ENCODE measurements around the gene KCNC2. TPM values are rescaled to one million over a fixed set of nuclear protein-coding genes. Genes with fewer than 3 reads are reported as not detected.

Gene KCNC2
- polyA plus RNA-seq, 3 donors: not detected

DNA sequence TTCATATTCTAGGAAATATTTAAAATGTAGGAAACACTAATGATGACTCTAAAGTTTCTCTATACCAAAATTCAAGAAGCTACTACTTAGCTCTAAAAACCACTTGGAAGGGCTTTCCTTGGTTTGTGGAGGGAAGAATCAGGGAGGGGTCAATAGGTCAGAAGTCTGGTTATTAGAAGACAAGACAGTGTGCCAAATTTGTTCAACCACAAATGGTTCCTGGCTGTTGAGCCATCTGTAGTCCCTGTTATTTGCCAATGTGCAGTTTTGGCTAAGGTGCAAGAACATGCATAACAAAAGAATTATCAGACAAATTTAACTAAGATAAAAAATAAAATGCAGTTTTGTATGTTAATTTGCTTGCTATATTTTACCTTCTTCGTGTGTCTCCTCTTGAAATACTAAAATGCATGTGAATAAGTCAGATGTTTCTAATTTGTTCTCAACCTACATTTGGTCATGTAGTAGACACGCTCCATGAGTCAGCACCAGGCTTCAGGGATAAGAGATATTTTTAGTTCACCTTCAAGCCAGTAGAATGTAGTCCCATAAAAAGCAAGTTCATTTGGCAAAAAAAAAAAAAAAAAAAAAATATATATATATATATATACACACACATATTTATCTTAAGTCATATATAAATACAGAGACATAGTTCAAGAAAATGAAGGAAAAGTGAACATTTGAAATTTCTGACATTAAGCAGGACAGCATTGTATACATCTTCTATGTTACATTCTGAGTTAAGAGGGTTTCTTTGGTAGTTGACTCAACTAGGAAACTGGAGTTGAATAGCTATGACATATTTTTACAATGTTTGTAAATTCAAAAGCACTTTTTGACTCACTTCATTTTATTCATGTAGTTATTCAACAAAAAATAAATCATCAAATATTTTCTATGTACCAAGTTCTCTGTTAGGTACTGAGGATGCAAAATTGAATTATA lies 123.3 kb downstream of the KCNC2 start:
- Histone ChIP-seq H3K9ac (ENCODE audit: insufficient read depth, low read length, poor library complexity, severe bottlenecking) (no peak overlapping the region), H3K4me2 (replicated peaks; ENCODE audit: extremely low read depth, low read length, poor library complexity, severe bottlenecking) (no peak overlapping the region), H3K27me3 (ENCODE audit: control insufficient read depth in 2 of 2, insufficient read depth in 2 of 2, low read length in 2 of 2) (no peaks in the 10 kb centered on the region), H3K36me3 (replicated peaks in 1 of 2; ENCODE audit: control insufficient read depth in 1 of 2, insufficient read depth in 2 of 2, low read length in 2 of 2) (no peaks in the 10 kb centered on the region), H3K4me1 (ENCODE audit: control insufficient read depth in 1 of 2, insufficient read depth in 2 of 2, low read length in 2 of 2) (no peaks in the 10 kb centered on the region), H3K4me3 (replicated peaks in 1 of 3; ENCODE audit: low read depth in 2 of 3, low read length in 3 of 3) (no peak overlapping the region), H3K27ac (ENCODE audit: low read depth in 1 of 2, low read length in 2 of 2) (no peak overlapping the region), H2AFZ (ENCODE audit: insufficient read depth, low read depth, low read length, poor library complexity, severe bottlenecking) (no peak overlapping the region), H3K79me2 (ENCODE audit: insufficient read depth, low read length) (no peaks in the 10 kb centered on the region), H3K9me3 (replicated peaks in 1 of 2; ENCODE audit: control insufficient read depth in 1 of 2, insufficient read depth in 1 of 2, low read length in 2 of 2) (no peaks in the 10 kb centered on the region), H4K20me1 (ENCODE audit: insufficient read depth, low read length) (no peaks in the 10 kb centered on the region)
- WGBS (ENCODE audit: insufficient coverage): no CpG with 5 or more reads among the region's 2 CpGs
- Mint-ChIP-seq H3K27me3 (ENCODE audit: low read depth in 3 of 3) (peaks cover 0 to 2% (median 0%) of the 10 kb centered on the region in 3 donors), H3K4me3 (no peak overlapping the region), H3K4me1 (no peaks in the 10 kb centered on the region), H3K27ac (no peak overlapping the region), H3K36me3 (no peaks in the 10 kb centered on the region), H3K9me3 (no peaks in the 10 kb centered on the region)
- no peak for DNase-seq
- TF ChIP-seq, protein P1, sequence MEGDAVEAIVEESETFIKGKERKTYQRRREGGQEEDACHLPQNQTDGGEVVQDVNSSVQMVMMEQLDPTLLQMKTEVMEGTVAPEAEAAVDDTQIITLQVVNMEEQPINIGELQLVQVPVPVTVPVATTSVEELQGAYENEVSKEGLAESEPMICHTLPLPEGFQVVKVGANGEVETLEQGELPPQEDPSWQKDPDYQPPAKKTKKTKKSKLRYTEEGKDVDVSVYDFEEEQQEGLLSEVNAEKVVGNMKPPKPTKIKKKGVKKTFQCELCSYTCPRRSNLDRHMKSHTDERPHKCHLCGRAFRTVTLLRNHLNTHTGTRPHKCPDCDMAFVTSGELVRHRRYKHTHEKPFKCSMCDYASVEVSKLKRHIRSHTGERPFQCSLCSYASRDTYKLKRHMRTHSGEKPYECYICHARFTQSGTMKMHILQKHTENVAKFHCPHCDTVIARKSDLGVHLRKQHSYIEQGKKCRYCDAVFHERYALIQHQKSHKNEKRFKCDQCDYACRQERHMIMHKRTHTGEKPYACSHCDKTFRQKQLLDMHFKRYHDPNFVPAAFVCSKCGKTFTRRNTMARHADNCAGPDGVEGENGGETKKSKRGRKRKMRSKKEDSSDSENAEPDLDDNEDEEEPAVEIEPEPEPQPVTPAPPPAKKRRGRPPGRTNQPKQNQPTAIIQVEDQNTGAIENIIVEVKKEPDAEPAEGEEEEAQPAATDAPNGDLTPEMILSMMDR (IDR thresholded peaks at IDR 0.05): no peak
- intact Hi-C loops (cut with micrococcal nuclease): no loop called here

DNA sequence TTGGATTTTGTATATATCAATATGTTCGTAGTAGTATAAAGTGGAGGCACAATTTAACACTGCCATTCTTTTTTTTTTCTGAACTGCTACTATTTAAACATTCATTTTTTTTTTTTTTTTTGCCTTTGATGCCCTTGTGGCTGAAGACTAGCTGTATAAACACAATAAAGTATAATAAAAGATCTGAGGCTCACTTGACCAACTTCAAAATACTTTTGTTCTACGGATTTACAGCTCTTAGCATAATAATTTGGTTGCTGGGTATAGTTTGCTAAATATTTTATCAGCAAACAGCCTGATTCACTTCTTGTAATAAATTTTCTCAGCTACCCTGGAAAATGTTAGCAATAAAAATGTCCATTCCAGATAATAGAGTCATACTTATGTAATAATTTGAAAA lies 128.3 kb downstream of the KCNC2 start:
- no peak overlapping the region for H3K4me2 ChIP-seq (replicated peaks; ENCODE audit: extremely low read depth, low read length, poor library complexity, severe bottlenecking)
- no peak overlapping the region for H3K4me3 ChIP-seq (replicated peaks in 1 of 3; ENCODE audit: low read depth in 2 of 3, low read length in 3 of 3)
- no peaks in the 10 kb centered on the region for H3K36me3 ChIP-seq (replicated peaks in 1 of 2; ENCODE audit: control insufficient read depth in 1 of 2, insufficient read depth in 2 of 2, low read length in 2 of 2)
- Mint-ChIP-seq H3K9me3 (no peaks in the 10 kb centered on the region), H3K27me3 (ENCODE audit: low read depth in 3 of 3) (no peaks in the 10 kb centered on the region), H3K4me1 (no peaks in the 10 kb centered on the region), H3K4me3 (no peak overlapping the region), H3K36me3 (no peaks in the 10 kb centered on the region), H3K27ac (no peak overlapping the region)
- no peaks in the 10 kb centered on the region for H3K27me3 ChIP-seq (ENCODE audit: control insufficient read depth in 2 of 2, insufficient read depth in 2 of 2, low read length in 2 of 2)
- TF ChIP-seq, protein P1 (IDR thresholded peaks at IDR 0.05): no peak
- no peak for DNase-seq
- no CpG with 5 or more reads among the region's 2 CpGs for WGBS (ENCODE audit: insufficient coverage)
- H3K79me2 ChIP-seq (ENCODE audit: insufficient read depth, low read length): no peaks in the 10 kb centered on the region
- H2AFZ ChIP-seq (ENCODE audit: insufficient read depth, low read depth, low read length, poor library complexity, severe bottlenecking): no peak overlapping the region
- intact Hi-C loops (cut with micrococcal nuclease): no loop called here
- no peak overlapping the region for H3K27ac ChIP-seq (ENCODE audit: low read depth in 1 of 2, low read length in 2 of 2)
- H3K9ac ChIP-seq (ENCODE audit: insufficient read depth, low read length, poor library complexity, severe bottlenecking): no peak overlapping the region
- no peaks in the 10 kb centered on the region for H3K4me1 ChIP-seq (ENCODE audit: control insufficient read depth in 1 of 2, insufficient read depth in 2 of 2, low read length in 2 of 2)
- no peaks in the 10 kb centered on the region for H4K20me1 ChIP-seq (ENCODE audit: insufficient read depth, low read length)
- no peaks in the 10 kb centered on the region for H3K9me3 ChIP-seq (replicated peaks in 1 of 2; ENCODE audit: control insufficient read depth in 1 of 2, insufficient read depth in 1 of 2, low read length in 2 of 2)

Data from CD14-positive monocyte (primary cell).